Activated CD8-positive, alpha-beta T cell treated with anti-CD3 and anti-CD28 coated beads for 36 hours (primary cell): Measurements from ENCODE around the gene EPB41. TPM values are rescaled to one million over a fixed set of nuclear protein-coding genes. Genes with fewer than 3 reads are reported as not detected.
A peak's percentile ranks its signal among the peaks of the same experiment; 100 is the strongest.
"Not testable (repeated sequence)": the region's sequence is repeated elsewhere in the genome, so short reads cannot be mapped to it uniquely, and the experiment has no call there.

Experiments
- ATAC-seq: fragments of 200-7000 bp; cut with Tn5 transposase; one replicate; pipeline ENCODE4 v1.10.0; 2021; ENCODE audit warnings: mild to moderate bottlenecking, moderate library complexity
- CTCF ChIA-PET: fragments of 350-600 bp; sonication (Branson Sonifier 250); formaldehyde crosslinking; loops from one replicate; lab custom pipeline; 2021; ENCODE audit warnings: antibody characterized with exemption; lab: Charles Lee
- POLR2A ChIA-PET: fragments of 350-600 bp; sonication (Branson Sonifier 250); formaldehyde crosslinking; loops from one replicate; lab custom pipeline; 2021; ENCODE audit warnings: antibody characterized with exemption; lab: Charles Lee
- DNase-seq: peaks from one replicate; pipeline ENCODE4 v3.0.0-alpha.2; 2020
- H3K27ac Mint-ChIP-seq: one replicate; pipeline ENCODE4 v1.8.0; 2021; ENCODE audit warnings: mild to moderate bottlenecking, mixed read lengths
- H3K27me3 Mint-ChIP-seq: one replicate; pipeline ENCODE4 v1.8.0; 2021; ENCODE audit warnings: mixed read lengths
- H3K36me3 Mint-ChIP-seq: one replicate; pipeline ENCODE4 v1.8.0; 2021; ENCODE audit warnings: low read depth, mixed read lengths
- H3K4me1 Mint-ChIP-seq: one replicate; pipeline ENCODE4 v1.8.0; 2021; ENCODE audit warnings: low read depth, mixed read lengths
- H3K4me3 Mint-ChIP-seq: one replicate; pipeline ENCODE4 v1.8.0; 2021; ENCODE audit warnings: mild to moderate bottlenecking, moderate library complexity, mixed read lengths
- H3K9me3 Mint-ChIP-seq: one replicate; pipeline ENCODE4 v1.8.0; 2021; ENCODE audit warnings: mixed read lengths
- intact Hi-C: fragments of 100-400 bp; cut with micrococcal nuclease; formaldehyde crosslinking; loops from one replicate; pipeline ENCODE4 v1.10.0; 2022
- total RNA-seq, 2 experiments: library from RNA; stranded (reverse); gene quantifications; one replicate each; pipeline ENCODE4 v1.2.3, GENCODE V29; 2021
- TF ChIP-seq, protein P1 (sequence below): fragments of 200-600 bp; IDR thresholded peaks from one replicate; pipeline ENCODE4 v1.8.0; 2022; ENCODE audit warnings: antibody characterized with exemption, mild to moderate bottlenecking

The EPB41 gene
- total RNA-seq, 2 experiments from 2014 or later, result 74.9 to 80.3 TPM

DNA sequence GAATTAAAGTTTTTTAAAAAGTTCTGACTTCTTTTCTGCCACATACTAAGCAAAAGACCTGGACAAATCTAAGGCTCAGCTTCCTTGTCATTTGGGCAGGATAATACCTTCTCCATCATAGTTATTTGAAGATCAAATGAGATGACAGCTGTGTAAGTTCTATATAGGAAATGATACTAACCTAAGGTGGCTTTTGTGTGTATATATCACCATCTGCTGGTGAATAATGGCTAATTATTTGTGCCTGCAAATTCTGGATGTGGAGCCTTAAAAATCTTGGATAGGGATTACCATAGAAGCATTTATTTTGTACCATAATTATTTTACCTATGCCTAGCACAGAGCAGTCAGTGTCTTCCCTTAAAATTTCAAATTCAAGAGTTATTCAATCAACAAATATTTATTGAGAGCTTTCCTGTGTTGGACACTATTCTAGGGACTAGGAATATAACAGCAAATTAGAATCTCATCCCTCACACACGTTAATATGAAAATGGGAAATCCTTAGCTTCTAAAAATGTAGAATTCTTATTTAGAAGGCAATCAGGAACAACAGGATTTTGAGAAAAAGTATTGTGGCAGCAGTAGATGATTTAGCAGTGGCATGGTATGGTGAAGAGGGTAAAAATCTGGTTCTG is 119.6 kb downstream of the EPB41 start:
- no peaks in the 10 kb centered on the region for H3K27me3 Mint-ChIP-seq
- H3K9me3 Mint-ChIP-seq, result no peaks in the 10 kb centered on the region
- peak overlapping the region; percentile 64 for H3K27ac Mint-ChIP-seq
- H3K4me1 Mint-ChIP-seq, result peaks cover 2% of the 10 kb centered on the region
- ATAC-seq (peak; percentile 51), DNase-seq (no peak)
- TF ChIP-seq, protein P1, sequence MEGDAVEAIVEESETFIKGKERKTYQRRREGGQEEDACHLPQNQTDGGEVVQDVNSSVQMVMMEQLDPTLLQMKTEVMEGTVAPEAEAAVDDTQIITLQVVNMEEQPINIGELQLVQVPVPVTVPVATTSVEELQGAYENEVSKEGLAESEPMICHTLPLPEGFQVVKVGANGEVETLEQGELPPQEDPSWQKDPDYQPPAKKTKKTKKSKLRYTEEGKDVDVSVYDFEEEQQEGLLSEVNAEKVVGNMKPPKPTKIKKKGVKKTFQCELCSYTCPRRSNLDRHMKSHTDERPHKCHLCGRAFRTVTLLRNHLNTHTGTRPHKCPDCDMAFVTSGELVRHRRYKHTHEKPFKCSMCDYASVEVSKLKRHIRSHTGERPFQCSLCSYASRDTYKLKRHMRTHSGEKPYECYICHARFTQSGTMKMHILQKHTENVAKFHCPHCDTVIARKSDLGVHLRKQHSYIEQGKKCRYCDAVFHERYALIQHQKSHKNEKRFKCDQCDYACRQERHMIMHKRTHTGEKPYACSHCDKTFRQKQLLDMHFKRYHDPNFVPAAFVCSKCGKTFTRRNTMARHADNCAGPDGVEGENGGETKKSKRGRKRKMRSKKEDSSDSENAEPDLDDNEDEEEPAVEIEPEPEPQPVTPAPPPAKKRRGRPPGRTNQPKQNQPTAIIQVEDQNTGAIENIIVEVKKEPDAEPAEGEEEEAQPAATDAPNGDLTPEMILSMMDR, result peak; percentile 78
- CTCF ChIA-PET, result interaction anchor here (0.7 to 17.3 kb wide), 38 partner anchors 8 to 1987 kb away, joined by 3 to 465 read pairs (median 4); partner anchors contain the start of gene EPB41
- no peak overlapping the region for H3K4me3 Mint-ChIP-seq
- H3K36me3 Mint-ChIP-seq, result peaks cover 7% of the 10 kb centered on the region
- intact Hi-C loops, result loop anchor here (2.0 kb wide), 1 partner anchor 151 kb away; no protein-coding TSS in a partner anchor
- POLR2A ChIA-PET, result interaction anchor here (0.7 to 1.5 kb wide), 4 partner anchors 71 to 157 kb away, joined by 3 to 4 read pairs (median 3); no protein-coding TSS in a partner anchor

DNA sequence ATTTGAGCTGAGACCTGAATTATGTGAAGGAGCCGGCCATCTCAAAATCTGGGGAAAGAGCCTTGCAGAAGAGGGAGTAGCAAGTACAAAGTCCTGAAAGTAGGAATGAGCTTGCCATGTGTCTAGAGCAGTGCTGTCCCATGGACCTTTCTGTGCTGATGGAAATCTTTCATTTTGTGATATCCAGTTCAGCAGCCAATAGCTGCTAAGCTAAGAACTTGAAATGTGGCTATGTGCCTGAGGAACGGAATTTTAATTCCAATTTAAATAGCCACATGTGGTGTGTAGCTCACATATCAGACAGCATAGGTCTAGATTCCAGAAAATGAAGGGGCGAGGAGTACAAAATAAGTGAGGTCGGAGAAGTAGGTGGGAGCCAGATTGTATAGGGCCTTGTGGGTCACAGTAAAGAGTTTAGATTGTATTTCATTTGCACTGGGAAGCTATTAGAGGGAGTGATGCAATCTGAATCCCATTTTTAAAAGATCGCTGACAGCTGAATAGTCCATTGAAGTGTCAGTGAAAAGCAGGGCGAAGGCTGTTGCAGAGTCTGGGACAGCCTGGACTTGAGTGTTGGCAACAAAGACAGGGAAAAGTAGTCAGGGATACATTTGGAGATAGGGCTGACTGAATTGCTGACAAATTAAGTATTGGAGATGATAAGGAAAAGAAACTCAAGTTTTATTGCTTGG is 129.1 kb downstream of the EPB41 start:
- Mint-ChIP-seq H3K4me3 (no peak overlapping the region), H3K36me3 (peaks cover 29% of the 10 kb centered on the region), H3K9me3 (no peaks in the 10 kb centered on the region), H3K4me1 (peaks cover 27% of the 10 kb centered on the region), H3K27ac (peak overlapping the region; percentile 73), H3K27me3 (no peaks in the 10 kb centered on the region)
- intact Hi-C loops, result loop anchor here (10.0 kb wide), 1 partner anchor 71 kb away; no protein-coding TSS in a partner anchor
- ATAC-seq (no peak), DNase-seq (no peak)
- TF ChIP-seq, protein P1, result no peak
- POLR2A ChIA-PET, result interaction anchor here (1.6 kb wide), 1 partner anchor 12 kb away, joined by 3 read pairs; no protein-coding TSS in a partner anchor
- CTCF ChIA-PET, result interaction anchor here (1.0 to 17.3 kb wide), 4 partner anchors 9 to 163 kb away, joined by 3 to 465 read pairs (median 11); no protein-coding TSS in a partner anchor

DNA sequence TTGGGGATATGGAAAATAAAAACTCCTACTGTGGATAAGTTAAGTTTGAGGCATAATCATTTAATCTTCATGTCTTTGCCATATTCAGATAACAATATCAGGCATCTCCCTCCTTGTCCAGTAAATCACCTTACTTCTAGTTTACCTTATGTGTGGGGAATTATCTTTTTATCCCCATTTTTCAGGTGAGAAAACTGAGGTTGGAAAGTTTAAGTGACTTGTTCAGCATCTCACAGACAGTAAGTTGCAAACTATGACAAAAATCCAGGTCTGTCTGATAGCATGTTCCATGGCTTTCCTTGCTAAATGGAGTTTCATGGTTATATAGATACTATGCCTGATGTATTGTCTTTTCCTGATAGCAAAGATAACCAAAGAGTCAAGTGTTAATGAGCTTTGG is 129.6 kb downstream of the EPB41 start:
- DNase-seq, result no peak
- no peaks in the 10 kb centered on the region for H3K9me3 Mint-ChIP-seq
- H3K4me3 Mint-ChIP-seq, result no peak overlapping the region
- TF ChIP-seq, protein P1, result no peak
- intact Hi-C loops, result loop anchor here (10.0 kb wide), 1 partner anchor 71 kb away; no protein-coding TSS in a partner anchor
- H3K27me3 Mint-ChIP-seq, result no peaks in the 10 kb centered on the region
- no peak for ATAC-seq
- POLR2A ChIA-PET, result no interaction called here
- CTCF ChIA-PET, result interaction anchor here (1.0 to 17.3 kb wide), 2 partner anchors 10 to 164 kb away, joined by 4 to 465 read pairs; no protein-coding TSS in a partner anchor
- H3K4me1 Mint-ChIP-seq, result peaks cover 27% of the 10 kb centered on the region
- peak overlapping the region; percentile 6 for H3K27ac Mint-ChIP-seq
- peaks cover 29% of the 10 kb centered on the region for H3K36me3 Mint-ChIP-seq

DNA sequence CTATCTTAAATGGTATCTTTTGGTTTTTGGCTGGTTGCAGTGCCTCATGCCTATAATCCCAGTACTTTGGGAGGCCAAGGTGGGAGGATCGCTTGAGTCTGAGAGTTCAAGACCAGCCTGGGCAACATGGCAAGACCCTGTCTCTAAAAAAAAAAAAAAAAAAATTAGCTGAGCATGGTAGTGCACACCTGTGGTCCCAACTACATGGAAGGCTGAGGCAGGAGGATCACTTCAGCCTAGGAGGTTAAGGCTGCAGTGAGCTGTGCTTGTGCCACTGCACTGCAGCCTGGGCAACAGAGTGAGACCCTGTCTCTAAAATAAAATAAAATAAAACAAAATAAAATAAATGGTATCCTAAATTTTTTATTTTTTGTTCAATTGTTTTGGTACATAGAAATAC is 131.3 kb downstream of the EPB41 start:
- ChIA-PET CTCF (interaction anchor here (1.0 kb wide), 1 partner anchor 11 kb away, joined by 3 read pairs; no protein-coding TSS in a partner anchor), POLR2A (interaction anchor here (0.7 kb wide), 1 partner anchor 169 kb away, joined by 6 read pairs; no protein-coding TSS in a partner anchor)
- ATAC-seq, DNase-seq, H3K9me3 Mint-ChIP-seq, H3K4me3 Mint-ChIP-seq, H3K27ac Mint-ChIP-seq, H3K27me3 Mint-ChIP-seq: not testable (repeated sequence)
- peaks cover 27% of the 10 kb centered on the region for H3K36me3 Mint-ChIP-seq
- intact Hi-C loops, result loop anchor here (10.0 kb wide), 1 partner anchor 69 kb away; no protein-coding TSS in a partner anchor
- peaks cover 27% of the 10 kb centered on the region for H3K4me1 Mint-ChIP-seq

DNA sequence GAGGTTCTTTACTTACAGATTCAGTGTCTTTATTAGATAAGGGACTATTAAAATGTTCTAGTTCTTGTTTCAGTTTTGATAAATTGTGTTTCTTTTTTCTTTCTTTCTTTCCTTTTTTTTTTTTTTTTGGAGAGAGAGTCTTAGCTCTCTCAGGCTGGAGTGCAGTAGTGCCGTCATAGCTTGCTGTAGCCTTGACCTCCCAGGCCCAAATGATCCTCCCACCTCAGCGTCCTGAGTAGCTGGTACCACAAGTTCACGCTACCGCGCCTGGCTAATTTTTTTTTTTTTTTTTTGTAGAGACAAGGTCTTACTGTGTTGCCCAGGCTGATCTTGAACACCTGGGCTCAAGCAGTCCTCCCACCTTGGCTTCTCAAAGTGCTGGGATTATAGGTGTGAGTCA is 132.8 kb downstream of the EPB41 start:
- intact Hi-C loops, result loop anchor here (10.0 kb wide), 1 partner anchor 68 kb away; no protein-coding TSS in a partner anchor
- H3K9me3 Mint-ChIP-seq, result no peaks in the 10 kb centered on the region
- ChIA-PET POLR2A (no interaction called here), CTCF (interaction anchor here (1.7 kb wide), 1 partner anchor 170 kb away, joined by 5 read pairs; no protein-coding TSS in a partner anchor)
- peak overlapping the region; percentile 36 for H3K27ac Mint-ChIP-seq
- peaks cover 18% of the 10 kb centered on the region for H3K36me3 Mint-ChIP-seq
- TF ChIP-seq, protein P1, result no peak
- no peak overlapping the region for H3K4me3 Mint-ChIP-seq
- H3K27me3 Mint-ChIP-seq, result no peaks in the 10 kb centered on the region
- ATAC-seq (no peak), DNase-seq (no peak)
- H3K4me1 Mint-ChIP-seq, result peaks cover 19% of the 10 kb centered on the region
